NCI-H1436 treated with DMSO at 0.1 percent for 48 hours (cell line): ENCODE results near the gene FGF10.

Source experiments
- DNase-seq: peaks from one replicate; lab custom pipeline; 2025; lab: John Stamatoyannopoulos, UW

The FGF10 gene

GRCh38 chr5:44389090-44389822 lies at the start of gene FGF10:
Gene FGF10, minus strand, starts transcription at chr5:44389420. Its CDS starts 738 bp downstream, at chr5:44388682.
- DNase-seq: no peak

- DNase-seq: no peak
Observed at GRCh38 chr5:44426944-44427343, 37.7 kb upstream of the FGF10 start.

- no peak for DNase-seq
Observed at GRCh38 chr5:44412286-44412685, 23.1 kb upstream of the FGF10 start.

- DNase-seq: no peak
Observed at GRCh38 chr5:44402084-44402483, 12.9 kb upstream of the FGF10 start.

- DNase-seq: no peak
Observed at GRCh38 chr5:44401611-44402010, 12.4 kb upstream of the FGF10 start.

- DNase-seq: no peak
Observed at GRCh38 chr5:44398382-44398781, 9.2 kb upstream of the FGF10 start.

GRCh38 chr5:44396312-44396711 lies 7.1 kb upstream of the FGF10 start:
- DNase-seq: no peak

- DNase-seq: no peak
Observed at GRCh38 chr5:44390351-44390750, 1.1 kb upstream of the FGF10 start.

GRCh38 chr5:44389823-44390143 lies 563 bp upstream of the FGF10 start:
- DNase-seq: no peak

GRCh38 chr5:44388321-44389089 lies 715 bp downstream of the FGF10 start:
- no peak for DNase-seq

- no peak for DNase-seq
Observed at GRCh38 chr5:44387921-44388320, 1.3 kb downstream of the FGF10 start.

- no peak for DNase-seq
Observed at GRCh38 chr5:44387406-44387805, 1.8 kb downstream of the FGF10 start.

- DNase-seq: no peak
Observed at GRCh38 chr5:44385291-44385900, 3.8 kb downstream of the FGF10 start.

GRCh38 chr5:44384816-44385215 lies 4.4 kb downstream of the FGF10 start:
- no peak for DNase-seq

- DNase-seq: no peak
Observed at GRCh38 chr5:44382894-44383293, 6.3 kb downstream of the FGF10 start.

GRCh38 chr5:44377057-44377456 lies 12.2 kb downstream of the FGF10 start:
- DNase-seq: no peak

GRCh38 chr5:44372028-44372427 lies 17.2 kb downstream of the FGF10 start:
- no peak for DNase-seq

- no peak for DNase-seq
Observed at GRCh38 chr5:44367203-44367602, 22.0 kb downstream of the FGF10 start.

GRCh38 chr5:44365345-44365744 lies 23.9 kb downstream of the FGF10 start:
- DNase-seq: no peak

- no peak for DNase-seq
Observed at GRCh38 chr5:44364097-44364496, 25.1 kb downstream of the FGF10 start.

- no peak for DNase-seq
Observed at GRCh38 chr5:44361342-44362001, 27.7 kb downstream of the FGF10 start.

- DNase-seq: no peak
Observed at GRCh38 chr5:44360919-44361318, 28.3 kb downstream of the FGF10 start.

GRCh38 chr5:44358421-44358820 lies 30.8 kb downstream of the FGF10 start:
- DNase-seq: no peak
